ENCODE measurements around the gene TMEM132D.

DNA sequence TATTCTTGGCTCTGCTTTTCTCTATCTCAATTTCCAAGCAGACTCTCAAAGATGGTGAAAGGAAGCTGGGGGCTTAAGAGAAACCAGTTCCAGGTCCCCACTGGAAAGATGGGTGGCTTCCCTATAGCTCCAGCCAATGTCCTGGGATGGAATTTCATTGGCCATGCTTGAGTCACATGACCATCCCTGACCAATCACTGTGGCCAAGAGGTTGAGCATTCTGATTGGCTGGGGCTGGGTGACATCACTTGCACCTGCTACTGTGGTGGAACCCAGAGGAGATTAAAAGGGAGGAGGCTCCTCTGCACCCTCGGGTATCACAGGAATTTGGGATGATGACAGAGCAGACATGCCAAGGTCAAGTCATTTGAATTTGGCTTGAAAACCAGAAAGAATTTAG, 436.5 kb downstream of the TMEM132D start:
- TF ChIP-seq, protein P1, sequence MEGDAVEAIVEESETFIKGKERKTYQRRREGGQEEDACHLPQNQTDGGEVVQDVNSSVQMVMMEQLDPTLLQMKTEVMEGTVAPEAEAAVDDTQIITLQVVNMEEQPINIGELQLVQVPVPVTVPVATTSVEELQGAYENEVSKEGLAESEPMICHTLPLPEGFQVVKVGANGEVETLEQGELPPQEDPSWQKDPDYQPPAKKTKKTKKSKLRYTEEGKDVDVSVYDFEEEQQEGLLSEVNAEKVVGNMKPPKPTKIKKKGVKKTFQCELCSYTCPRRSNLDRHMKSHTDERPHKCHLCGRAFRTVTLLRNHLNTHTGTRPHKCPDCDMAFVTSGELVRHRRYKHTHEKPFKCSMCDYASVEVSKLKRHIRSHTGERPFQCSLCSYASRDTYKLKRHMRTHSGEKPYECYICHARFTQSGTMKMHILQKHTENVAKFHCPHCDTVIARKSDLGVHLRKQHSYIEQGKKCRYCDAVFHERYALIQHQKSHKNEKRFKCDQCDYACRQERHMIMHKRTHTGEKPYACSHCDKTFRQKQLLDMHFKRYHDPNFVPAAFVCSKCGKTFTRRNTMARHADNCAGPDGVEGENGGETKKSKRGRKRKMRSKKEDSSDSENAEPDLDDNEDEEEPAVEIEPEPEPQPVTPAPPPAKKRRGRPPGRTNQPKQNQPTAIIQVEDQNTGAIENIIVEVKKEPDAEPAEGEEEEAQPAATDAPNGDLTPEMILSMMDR (conservative IDR thresholded peaks at IDR 0.05; ENCODE audit: low read length): no peak
- no peak for TF ChIP-seq EZH2phosphoT487 (IDR thresholded peaks at IDR 0.05; ENCODE audit: borderline replicate concordance, low read depth, low read length)

Measured in OCI-LY7 (cell line).